T-helper 1 cell treated with Interleukin-12 subunit alpha and Interleukin-12 subunit beta and Interleukin-4 antibody, amounts not matched to agents 30 ng/mL and 1 ng/mL, for 36 hours (primary cell): ENCODE data around the gene SNX11. TPM values are rescaled to one million over a fixed set of nuclear protein-coding genes. Genes with fewer than 3 reads are reported as not detected.
"Not testable (repeated sequence)": the region's sequence is repeated elsewhere in the genome, so short reads cannot be mapped to it uniquely, and the experiment has no call there.

Experiments used
- intact Hi-C: fragments of 100-400 bp; cut with micrococcal nuclease; formaldehyde crosslinking; loops from one replicate; pipeline ENCODE4 v1.15.1; 2024
- total RNA-seq: library from RNA; stranded (reverse); gene quantifications from 2 replicates; pipeline ENCODE4 v1.2.3, GENCODE V29; 2022

SNX11 gene
- total RNA-seq: 32.8 and 33.9 TPM in 2 replicates

- intact Hi-C loops: loop anchor here (1.0 to 10.0 kb wide), 11 partner anchors 59 to 1087 kb away; partner anchors contain the start of genes ATP5MC1, CALCOCO2, HOXB7 and HOXB8
Observed at GRCh38 chr17:48107137-48108055, at the start of gene SNX11. Gene SNX11 (plus strand): TSS chr17:48107766. CDS start chr17:48112044, 4,278 bp downstream.

GRCh38 chr17:48058393-48059124 lies 49.0 kb upstream of the SNX11 start:
- intact Hi-C loops: no loop called here

GRCh38 chr17:48059125-48059668 lies 48.4 kb upstream of the SNX11 start:
- intact Hi-C loops: no loop called here

- intact Hi-C loops: no loop called here
Observed at GRCh38 chr17:48060249-48060648, 47.3 kb upstream of the SNX11 start.

GRCh38 chr17:48062273-48062672 lies 45.3 kb upstream of the SNX11 start:
- intact Hi-C loops: no loop called here

- intact Hi-C loops: no loop called here
Observed at GRCh38 chr17:48064638-48065037, 42.9 kb upstream of the SNX11 start.

GRCh38 chr17:48066192-48066591 lies 41.4 kb upstream of the SNX11 start:
- intact Hi-C loops: no loop called here

GRCh38 chr17:48066656-48067055 lies 40.9 kb upstream of the SNX11 start:
- intact Hi-C loops: no loop called here

- intact Hi-C loops: no loop called here
Observed at GRCh38 chr17:48067245-48067644, 40.3 kb upstream of the SNX11 start.

- intact Hi-C loops: not testable (repeated sequence)
Observed at GRCh38 chr17:48067808-48068207, 39.8 kb upstream of the SNX11 start.

GRCh38 chr17:48068491-48068961 lies 39.0 kb upstream of the SNX11 start:
- intact Hi-C loops: no loop called here

GRCh38 chr17:48070195-48070594 lies 37.4 kb upstream of the SNX11 start:
- intact Hi-C loops: no loop called here

GRCh38 chr17:48071654-48072053 lies 35.9 kb upstream of the SNX11 start:
- intact Hi-C loops: no loop called here

- intact Hi-C loops: not testable (repeated sequence)
Observed at GRCh38 chr17:48072811-48073210, 34.8 kb upstream of the SNX11 start.

GRCh38 chr17:48073566-48074094 lies 33.9 kb upstream of the SNX11 start:
- intact Hi-C loops: loop anchor here (1.0 kb wide), 5 partner anchors 25 to 95 kb away; partner anchors contain the start of genes COPZ2 and NFE2L1

GRCh38 chr17:48074322-48075081 lies 33.1 kb upstream of the SNX11 start:
- intact Hi-C loops: loop anchor here (1.0 kb wide), 5 partner anchors 26 to 96 kb away; partner anchors contain the start of genes COPZ2 and NFE2L1

GRCh38 chr17:48077152-48077551 lies 30.4 kb upstream of the SNX11 start:
- intact Hi-C loops: not testable (repeated sequence)

- intact Hi-C loops: loop anchor here (2.0 kb wide), 2 partner anchors 19 to 537 kb away; partner anchors contain the start of gene CBX1
Observed at GRCh38 chr17:48081858-48082257, 25.7 kb upstream of the SNX11 start.

- intact Hi-C loops: no loop called here
Observed at GRCh38 chr17:48084932-48085331, 22.6 kb upstream of the SNX11 start.

- intact Hi-C loops: no loop called here
Observed at GRCh38 chr17:48093341-48094045, 14.1 kb upstream of the SNX11 start.
